K562 (cell line): ENCODE measurements around the gene CACNG6. TPM values are rescaled to one million over a fixed set of nuclear protein-coding genes. Genes with fewer than 3 reads are reported as not detected.

Source experiments
- ATAC-seq: fragments of 200-7000 bp; cut with Tn5 transposase; 3 replicates; pipeline ENCODE4 v1.9.1; 2020; ENCODE audit warnings: moderate library complexity
- BruUV-seq: library from RNA; stranded (reverse); fragments of 400-500 nt; replicated peaks from 2 replicates; lab custom pipeline; 2021; lab: Mats Ljungman, UMichigan
- CTCF ChIA-PET: fragments of 300-600 bp; formaldehyde crosslinking; extraction: SDS; loops from one replicate; lab custom pipeline; 2021; ENCODE audit warnings: low intra/inter-chr PET ratio; lab: Yijun Ruan, JAX
- POLR2A ChIA-PET: fragments of 300-600, 350-650 bp; sonication (Branson Sonifier 250); formaldehyde crosslinking; extraction: SDS; loops from one replicate; lab custom pipeline; 2021; ENCODE audit warnings: antibody characterized with exemption, inconsistent platforms; lab: Yijun Ruan, JAX
- DNase-seq, 4 experiments: peaks; one replicate each; pipeline versions ENCODE4 v3.0.0 to v3.0.0-alpha.2; 2011 to 2018; ENCODE audit warnings: low spot score in 3 of 4, mixed read lengths in 3 of 4; ENCODE audit errors: extremely low read depth in 1 of 4
- FAIRE-seq: peaks from 2 replicates; lab custom pipeline; 2011; peaks lifted over from hg19 to GRCh38; lab: Jason Lieb, UNC
- H2AFZ ChIP-seq: 2 replicates; pipeline ENCODE4 v1.6.0; 2011; ENCODE audit warnings: low read depth, low read length, control low read depth, inconsistent platforms
- H3K27ac ChIP-seq: fragments of 200-600 bp; 3 replicates; pipeline ENCODE4 v1.8.0; 2011; ENCODE audit warnings: low read depth, mild to moderate bottlenecking, control low read depth, inconsistent platforms, low read length, moderate library complexity, mixed read lengths; ENCODE audit errors: extremely low read depth
- H3K27me3 ChIP-seq, 2 experiments: fragments of 300-600 bp in 1 of 2; 2 replicates in 1 of 2; 3 replicates in 1 of 2; pipeline versions ENCODE4 v1.6.0 to v1.8.0; 2011; ENCODE audit warnings: inconsistent platforms in 2 of 2, low read length in 2 of 2, mild to moderate bottlenecking in 1 of 2, mixed read lengths in 1 of 2, moderate library complexity in 1 of 2; ENCODE audit not compliant: control insufficient read depth in 2 of 2, insufficient read depth in 2 of 2
- H3K36me3 ChIP-seq: fragments of 300-600 bp; 3 replicates; pipeline ENCODE4 v1.8.0; 2011; ENCODE audit warnings: mild to moderate bottlenecking, low read length, inconsistent platforms; ENCODE audit not compliant: control insufficient read depth, insufficient read depth
- H3K4me1 ChIP-seq, 2 experiments: fragments of 200-600 bp in 1 of 2; replicated peaks in 1 of 2; 2 replicates in 1 of 2; 3 replicates in 1 of 2; pipeline versions ENCODE4 v1.5.1 to v1.8.0; 2011; ENCODE audit warnings: inconsistent platforms in 2 of 2, low read length in 2 of 2, mild to moderate bottlenecking in 1 of 2, mixed read lengths in 1 of 2, moderate library complexity in 1 of 2; ENCODE audit not compliant: control insufficient read depth in 2 of 2, insufficient read depth in 2 of 2
- H3K4me2 ChIP-seq: 2 replicates; pipeline ENCODE4 v1.6.1; 2011; ENCODE audit warnings: low read length, control low read depth, inconsistent platforms, mixed read lengths; ENCODE audit not compliant: insufficient read depth
- H3K4me3 ChIP-seq: fragments of 200-600 bp; sonication (generic), shearing (Covaris generic); 2 replicates; pipeline ENCODE4 v1.5.1; 2016; ENCODE audit warnings: control low read depth, inconsistent platforms
- H3K79me2 ChIP-seq: fragments of 200-600 bp; 3 replicates; pipeline ENCODE4 v1.8.0; 2011; ENCODE audit warnings: low read length, inconsistent platforms; ENCODE audit not compliant: control insufficient read depth, insufficient read depth
- H3K9ac ChIP-seq, 2 experiments: 2 replicates each; pipeline versions ENCODE4 v1.6.0 to v1.6.1; 2011; ENCODE audit warnings: low read depth in 2 of 2, low read length in 2 of 2, control low read depth in 1 of 2, inconsistent platforms in 1 of 2, mild to moderate bottlenecking in 1 of 2, mixed read lengths in 1 of 2; ENCODE audit not compliant: insufficient read depth in 1 of 2
- H3K9me1 ChIP-seq: one replicate; pipeline ENCODE4 v1.6.0; 2011; ENCODE audit warnings: inconsistent platforms, mild to moderate bottlenecking, low read length, moderate library complexity; ENCODE audit not compliant: control insufficient read depth, insufficient read depth
- H3K9me3 ChIP-seq: replicated peaks from 2 replicates; pipeline ENCODE4 v1.5.1; 2011; ENCODE audit warnings: low read depth, low read length, inconsistent platforms; ENCODE audit not compliant: control insufficient read depth, insufficient read depth
- H4K20me1 ChIP-seq: replicated peaks from 2 replicates; pipeline ENCODE4 v1.6.1; 2011; ENCODE audit warnings: low read length, inconsistent platforms, mixed read lengths; ENCODE audit not compliant: control insufficient read depth, insufficient read depth
- ATF1 ChIP-seq, 2 experiments: fragments of 450-650 bp in 1 of 2; IDR thresholded peaks; 2 replicates each; pipeline ENCODE4 v1.6.1; 2016; ENCODE audit warnings: missing compliant biosample characterization in 1 of 2, missing genetic modification characterization in 1 of 2
- GATAD2B ChIP-seq: fragments of 450-650 bp; IDR thresholded peaks from 2 replicates; pipeline ENCODE4 v1.6.1; 2017; ENCODE audit warnings: mild to moderate bottlenecking, borderline replicate concordance
- L3MBTL2 ChIP-seq: fragments of 450-650 bp; IDR thresholded peaks from 2 replicates; pipeline ENCODE4 v1.6.1; 2016; ENCODE audit warnings: mild to moderate bottlenecking, moderate library complexity
- ZBTB17 ChIP-seq: fragments of 450-650 bp; formaldehyde crosslinking; IDR thresholded peaks from 2 replicates; pipeline ENCODE4 v1.4.0; 2020; ENCODE audit warnings: mild to moderate bottlenecking
- ZNF23 ChIP-seq: fragments of 250-450 bp; sonication (Bioruptor Pico); IDR thresholded peaks from 2 replicates; pipeline ENCODE4 v1.4.0; 2020; ENCODE audit warnings: mild to moderate bottlenecking
- ZSCAN32 ChIP-seq: fragments of 450-650 bp; formaldehyde crosslinking; IDR thresholded peaks from 2 replicates; pipeline ENCODE4 v1.4.0; 2020; ENCODE audit warnings: mild to moderate bottlenecking, moderate library complexity
- WGBS: fragments of 100-300 bp; shearing (Covaris generic); methylation state at CpG from one replicate; pipeline ENCODE4 v1.1.6; 2016; ENCODE audit warnings: low coverage, mixed read lengths; ENCODE audit not compliant: insufficient coverage; ENCODE audit errors: missing lambda C conversion rate; 5-methylcytosine and 5-hydroxymethylcytosine counted together
- in situ Hi-C: fragments of 300-500 bp; cut with MboI; formaldehyde crosslinking; loops from 4 replicates; pipeline ENCODE4 v1.15.0; 2018; ENCODE audit warnings: inconsistent platforms, mixed read lengths
- intact Hi-C: fragments of 100-400 bp; cut with micrococcal nuclease; formaldehyde crosslinking; loops from 2 replicates; pipeline ENCODE4 v1.14.2; 2022
- polyA plus RNA-seq, 8 experiments: library from polyadenylated mRNA; depleted of rRNA in 4 of 8; stranded (reverse) in 5 of 8; unstranded in 3 of 8; fragments of >200 nt; fragmentation: Nextera tagmentation in 2 of 8; fragmentation: Illumina TruSeq in 1 of 8; extraction: Ambion mirVana in 2 of 8; extraction: Trizol in 1 of 8; gene quantifications; 2 replicates each; pipeline versions ENCODE4 v1.2.1 to v1.2.3, GENCODE V29; 2011 to 2014; ENCODE audit warnings: inconsistent platforms in 1 of 8, missing spikeins in 1 of 8
- total RNA-seq, 7 experiments: library from RNA; depleted of rRNA in 6 of 7; stranded (reverse); fragments of >200 nt in 6 of 7; fragmentation: Illumina TruSeq in 2 of 7; extraction: Trizol in 2 of 7; gene quantifications; 2 replicates each; pipeline versions ENCODE4 v1.2.1 to v1.2.3, GENCODE V29; 2011 to 2021; ENCODE audit warnings: low replicate concordance in 1 of 7
- TF ChIP-seq, protein P1 (sequence below), 3 experiments: IDR thresholded peaks in 2 of 3; conservative IDR thresholded peaks in 1 of 3; 2 replicates each; pipeline ENCODE4 v1.5.1; 2011 to 2012; ENCODE audit warnings: low read length in 3 of 3, mild to moderate bottlenecking in 3 of 3, control low read depth in 2 of 3, improper control_type of control experiment in 1 of 3, inconsistent platforms in 1 of 3, low read depth in 1 of 3, mixed read lengths in 1 of 3, moderate library complexity in 1 of 3; ENCODE audit not compliant: insufficient read depth in 2 of 3
- TF ChIP-seq, protein P2 (sequence below), 2 experiments: fragments of 450-650 bp; IDR thresholded peaks; 2 replicates each; pipeline ENCODE4 v1.6.1; 2016
- TF ChIP-seq, protein P3 (sequence below), 2 experiments: fragments of 150-350 bp in 1 of 2; IDR thresholded peaks; 2 replicates each; pipeline ENCODE4 v1.6.1; 2012 to 2016; ENCODE audit warnings: low read depth in 2 of 2, low read length in 2 of 2, mild to moderate bottlenecking in 1 of 2, moderate library complexity in 1 of 2
- TF ChIP-seq, protein P4 (sequence below): fragments of 450-650 bp; IDR thresholded peaks from 2 replicates; pipeline ENCODE4 v1.6.1; 2014; ENCODE audit warnings: low read depth, mild to moderate bottlenecking, moderate library complexity, borderline replicate concordance
- TF ChIP-seq, protein P5 (sequence below), 2 experiments: fragments of 450-650 bp in 1 of 2; sonication (generic) in 1 of 2; formaldehyde crosslinking in 1 of 2; IDR thresholded peaks in 1 of 2; conservative IDR thresholded peaks in 1 of 2; 2 replicates each; pipeline versions ENCODE4 v1.6.1 to v1.8.1; 2016 to 2023; ENCODE audit warnings: mild to moderate bottlenecking in 2 of 2, moderate library complexity in 2 of 2, inconsistent platforms in 1 of 2, missing genetic modification reagents in 1 of 2

Gene CACNG6
- total and polyA plus RNA-seq, 9 of the 15 experiments (the other 6 are each of a cell fraction or from before 2014, with no cell fraction given) = not detected

DNA sequence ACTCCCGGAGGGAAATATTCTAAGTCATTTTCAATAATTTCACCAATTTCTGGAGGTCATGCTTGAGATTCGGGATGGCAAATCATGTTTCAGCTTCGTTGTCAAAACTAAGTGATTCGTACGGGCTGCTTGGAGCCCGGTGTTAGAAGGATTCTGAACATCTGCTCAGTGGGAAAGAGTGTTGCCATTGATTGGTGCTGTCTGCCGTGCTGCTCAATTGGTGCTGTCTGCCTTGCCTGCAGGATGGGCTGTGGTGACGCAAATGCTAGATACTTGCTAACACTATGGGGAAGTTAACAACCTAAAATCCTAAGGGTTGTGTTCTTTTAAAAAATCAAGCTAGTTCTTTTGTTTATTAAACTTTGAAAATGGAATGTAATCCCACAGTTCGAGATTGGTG, 46.0 kb upstream of the CACNG6 start:
- ChIA-PET CTCF (no interaction called here), POLR2A (interaction anchor here (0.6 kb wide), 1 partner anchor 94 kb away, joined by 3 read pairs; no protein-coding TSS in a partner anchor)
- 2% methylated on average over 9 of the region's 9 CpGs for WGBS
- no peak overlapping the region for H3K9ac ChIP-seq
- no peak overlapping the region; the same call in 1 of the 2 replicates for H3K4me2 ChIP-seq
- peaks cover 6 to 26% of the 10 kb centered on the region in 2 experiments; a peak in 3 of 5 replicates for H3K27me3 ChIP-seq
- no TSS peak for BruUV-seq
- ATAC-seq = peak; percentile 75
- no peaks in the 10 kb centered on the region; the same call in 1 of the 2 replicates for H4K20me1 ChIP-seq
- no peak for FAIRE-seq
- no peak overlapping the region for H3K27ac ChIP-seq
- in situ Hi-C loops = no loop called here
- H3K9me3 ChIP-seq = no peaks in the 10 kb centered on the region
- DNase-seq = peak in 3 of 4 experiments; percentile 14 to 35 (median 25)
- no peak overlapping the region for H3K4me3 ChIP-seq
- intact Hi-C loops = no loop called here
- H2AFZ ChIP-seq = no peak overlapping the region
- no peaks in the 10 kb centered on the region for H3K79me2 ChIP-seq
- peaks cover 0 to 13% of the 10 kb centered on the region in 2 experiments; a peak in 2 of 5 replicates for H3K4me1 ChIP-seq
- no peaks in the 10 kb centered on the region for H3K36me3 ChIP-seq
- H3K9me1 ChIP-seq = no peaks in the 10 kb centered on the region
- peak; percentile 33; the same call in 1 of the 2 replicates for TF ChIP-seq L3MBTL2
- no peak for TF ChIP-seq ZSCAN32
- TF ChIP-seq, protein P1, sequence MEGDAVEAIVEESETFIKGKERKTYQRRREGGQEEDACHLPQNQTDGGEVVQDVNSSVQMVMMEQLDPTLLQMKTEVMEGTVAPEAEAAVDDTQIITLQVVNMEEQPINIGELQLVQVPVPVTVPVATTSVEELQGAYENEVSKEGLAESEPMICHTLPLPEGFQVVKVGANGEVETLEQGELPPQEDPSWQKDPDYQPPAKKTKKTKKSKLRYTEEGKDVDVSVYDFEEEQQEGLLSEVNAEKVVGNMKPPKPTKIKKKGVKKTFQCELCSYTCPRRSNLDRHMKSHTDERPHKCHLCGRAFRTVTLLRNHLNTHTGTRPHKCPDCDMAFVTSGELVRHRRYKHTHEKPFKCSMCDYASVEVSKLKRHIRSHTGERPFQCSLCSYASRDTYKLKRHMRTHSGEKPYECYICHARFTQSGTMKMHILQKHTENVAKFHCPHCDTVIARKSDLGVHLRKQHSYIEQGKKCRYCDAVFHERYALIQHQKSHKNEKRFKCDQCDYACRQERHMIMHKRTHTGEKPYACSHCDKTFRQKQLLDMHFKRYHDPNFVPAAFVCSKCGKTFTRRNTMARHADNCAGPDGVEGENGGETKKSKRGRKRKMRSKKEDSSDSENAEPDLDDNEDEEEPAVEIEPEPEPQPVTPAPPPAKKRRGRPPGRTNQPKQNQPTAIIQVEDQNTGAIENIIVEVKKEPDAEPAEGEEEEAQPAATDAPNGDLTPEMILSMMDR (IDR thresholded peaks at IDR 0.05 in 2 of 3, conservative IDR thresholded peaks at IDR 0.05 in 1 of 3; ENCODE audit: insufficient read depth in 2 of 3, low read depth in 1 of 3, low read length in 3 of 3) = 0 out of 6 replicates have a peak, but pooled peaks of 1 of the 3 experiments have one; percentile 4
- TF ChIP-seq ATF1 (CRISPR knock-in tag; IDR thresholded peaks at IDR 0.05) = no peak
- TF ChIP-seq ATF1 (tag; IDR thresholded peaks at IDR 0.05) = 0 out of 2 replicates have a peak, but pooled peaks have one; percentile 12
- TF ChIP-seq, protein P2, sequence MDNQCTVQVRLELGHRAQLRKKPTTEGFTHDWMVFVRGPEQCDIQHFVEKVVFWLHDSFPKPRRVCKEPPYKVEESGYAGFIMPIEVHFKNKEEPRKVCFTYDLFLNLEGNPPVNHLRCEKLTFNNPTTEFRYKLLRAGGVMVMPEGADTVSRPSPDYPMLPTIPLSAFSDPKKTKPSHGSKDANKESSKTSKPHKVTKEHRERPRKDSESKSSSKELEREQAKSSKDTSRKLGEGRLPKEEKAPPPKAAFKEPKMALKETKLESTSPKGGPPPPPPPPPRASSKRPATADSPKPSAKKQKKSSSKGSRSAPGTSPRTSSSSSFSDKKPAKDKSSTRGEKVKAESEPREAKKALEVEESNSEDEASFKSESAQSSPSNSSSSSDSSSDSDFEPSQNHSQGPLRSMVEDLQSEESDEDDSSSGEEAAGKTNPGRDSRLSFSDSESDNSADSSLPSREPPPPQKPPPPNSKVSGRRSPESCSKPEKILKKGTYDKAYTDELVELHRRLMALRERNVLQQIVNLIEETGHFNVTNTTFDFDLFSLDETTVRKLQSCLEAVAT (IDR thresholded peaks at IDR 0.05) = peak in 1 of 2 experiments; percentile 100; a peak in 2 of 4 replicates
- TF ChIP-seq ZNF23 (CRISPR knock-in tag) = peak; percentile 87
- no peak for TF ChIP-seq GATAD2B
- TF ChIP-seq, protein P3, sequence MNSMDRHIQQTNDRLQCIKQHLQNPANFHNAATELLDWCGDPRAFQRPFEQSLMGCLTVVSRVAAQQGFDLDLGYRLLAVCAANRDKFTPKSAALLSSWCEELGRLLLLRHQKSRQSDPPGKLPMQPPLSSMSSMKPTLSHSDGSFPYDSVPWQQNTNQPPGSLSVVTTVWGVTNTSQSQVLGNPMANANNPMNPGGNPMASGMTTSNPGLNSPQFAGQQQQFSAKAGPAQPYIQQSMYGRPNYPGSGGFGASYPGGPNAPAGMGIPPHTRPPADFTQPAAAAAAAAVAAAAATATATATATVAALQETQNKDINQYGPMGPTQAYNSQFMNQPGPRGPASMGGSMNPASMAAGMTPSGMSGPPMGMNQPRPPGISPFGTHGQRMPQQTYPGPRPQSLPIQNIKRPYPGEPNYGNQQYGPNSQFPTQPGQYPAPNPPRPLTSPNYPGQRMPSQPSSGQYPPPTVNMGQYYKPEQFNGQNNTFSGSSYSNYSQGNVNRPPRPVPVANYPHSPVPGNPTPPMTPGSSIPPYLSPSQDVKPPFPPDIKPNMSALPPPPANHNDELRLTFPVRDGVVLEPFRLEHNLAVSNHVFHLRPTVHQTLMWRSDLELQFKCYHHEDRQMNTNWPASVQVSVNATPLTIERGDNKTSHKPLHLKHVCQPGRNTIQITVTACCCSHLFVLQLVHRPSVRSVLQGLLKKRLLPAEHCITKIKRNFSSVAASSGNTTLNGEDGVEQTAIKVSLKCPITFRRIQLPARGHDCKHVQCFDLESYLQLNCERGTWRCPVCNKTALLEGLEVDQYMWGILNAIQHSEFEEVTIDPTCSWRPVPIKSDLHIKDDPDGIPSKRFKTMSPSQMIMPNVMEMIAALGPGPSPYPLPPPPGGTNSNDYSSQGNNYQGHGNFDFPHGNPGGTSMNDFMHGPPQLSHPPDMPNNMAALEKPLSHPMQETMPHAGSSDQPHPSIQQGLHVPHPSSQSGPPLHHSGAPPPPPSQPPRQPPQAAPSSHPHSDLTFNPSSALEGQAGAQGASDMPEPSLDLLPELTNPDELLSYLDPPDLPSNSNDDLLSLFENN (IDR thresholded peaks at IDR 0.05; ENCODE audit: low read depth in 2 of 2, low read length in 2 of 2) = peak in 1 of 2 experiments; percentile 89; a peak in 2 of 4 replicates
- peak; percentile 98 for TF ChIP-seq ZBTB17 (CRISPR knock-in tag)
- TF ChIP-seq, protein P4, sequence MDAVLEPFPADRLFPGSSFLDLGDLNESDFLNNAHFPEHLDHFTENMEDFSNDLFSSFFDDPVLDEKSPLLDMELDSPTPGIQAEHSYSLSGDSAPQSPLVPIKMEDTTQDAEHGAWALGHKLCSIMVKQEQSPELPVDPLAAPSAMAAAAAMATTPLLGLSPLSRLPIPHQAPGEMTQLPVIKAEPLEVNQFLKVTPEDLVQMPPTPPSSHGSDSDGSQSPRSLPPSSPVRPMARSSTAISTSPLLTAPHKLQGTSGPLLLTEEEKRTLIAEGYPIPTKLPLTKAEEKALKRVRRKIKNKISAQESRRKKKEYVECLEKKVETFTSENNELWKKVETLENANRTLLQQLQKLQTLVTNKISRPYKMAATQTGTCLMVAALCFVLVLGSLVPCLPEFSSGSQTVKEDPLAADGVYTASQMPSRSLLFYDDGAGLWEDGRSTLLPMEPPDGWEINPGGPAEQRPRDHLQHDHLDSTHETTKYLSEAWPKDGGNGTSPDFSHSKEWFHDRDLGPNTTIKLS = no peak
- TF ChIP-seq, protein P5, sequence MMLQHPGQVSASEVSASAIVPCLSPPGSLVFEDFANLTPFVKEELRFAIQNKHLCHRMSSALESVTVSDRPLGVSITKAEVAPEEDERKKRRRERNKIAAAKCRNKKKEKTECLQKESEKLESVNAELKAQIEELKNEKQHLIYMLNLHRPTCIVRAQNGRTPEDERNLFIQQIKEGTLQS (IDR thresholded peaks at IDR 0.05) = peak; percentile 31; the same call in 1 of the 2 replicates
- TF ChIP-seq, protein P5 (CRISPR knock-in tag; conservative IDR thresholded peaks at IDR 0.05) = no peak
